ENCODE results near the gene PGAP3.

PGAP3 gene

GRCh38 chr17:39626171-39627046, 61.4 kb downstream of the PGAP3 start, which contains the start of gene PPP1R1B:
TSS of gene PPP1R1B (plus strand) at chr17:39626952. CDS start at chr17:39627393, 441 bp downstream.
- Mint-ChIP-seq H3K4me1 (peaks cover 35% of the 10 kb centered on the region), H3K4me3 (peak within 1 kb of the TSS; percentile 80 to 83 (median 81)), H3K27ac (peak within 1 kb of the TSS in 2 of 3 experiments; percentile 4 to 37), H3K27me3 (ENCODE audit: low read depth) (peaks cover 77% of the 10 kb centered on the region), H3K9me3 (no peaks in the 10 kb centered on the region), H3K36me3 (ENCODE audit: low read depth) (no peaks in the 10 kb centered on the region)
- TF ChIP-seq CTCF (IDR thresholded peaks at IDR 0.05; ENCODE audit: unreplicated experiment in 3 of 3): no peak

DNA sequence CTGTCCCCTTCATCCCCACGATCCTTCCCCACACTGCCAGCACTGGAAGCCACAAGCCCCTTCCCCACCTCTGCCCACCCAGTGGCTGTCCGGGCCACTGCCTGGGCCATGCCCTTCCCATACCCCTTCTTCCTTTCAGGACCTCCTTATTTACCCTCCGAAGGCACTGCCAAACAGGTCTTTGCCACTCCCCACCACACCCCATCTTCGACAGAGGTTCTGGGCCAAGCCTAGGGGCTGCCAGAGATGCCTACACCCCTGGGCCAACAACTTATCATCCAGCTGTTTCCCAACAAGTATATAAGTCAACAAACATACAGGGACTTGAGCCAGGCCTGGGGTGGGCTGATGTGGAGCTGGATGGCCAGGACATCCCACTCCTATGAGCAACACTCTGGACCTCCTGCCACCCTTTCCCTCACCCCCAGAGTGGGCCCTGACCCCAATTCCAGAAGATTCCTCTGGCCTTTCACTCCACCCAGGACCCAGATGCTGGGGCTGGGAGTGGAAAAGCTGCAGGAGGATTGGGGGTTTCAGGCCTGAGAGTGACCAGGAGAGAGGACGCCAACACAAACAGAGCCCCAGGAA, 62.6 kb downstream of the PGAP3 start:
- H3K4me1 Mint-ChIP-seq: peaks cover 30% of the 10 kb centered on the region
- peak overlapping the region in 2 of 3 experiments; percentile 4 to 43 for H3K27ac Mint-ChIP-seq
- no peak for TF ChIP-seq CTCF (IDR thresholded peaks at IDR 0.05; ENCODE audit: unreplicated experiment in 3 of 3)
- no peaks in the 10 kb centered on the region for H3K9me3 Mint-ChIP-seq
- peak overlapping the region; percentile 80 to 83 (median 81) for H3K4me3 Mint-ChIP-seq
- peaks cover 74% of the 10 kb centered on the region for H3K27me3 Mint-ChIP-seq (ENCODE audit: low read depth)
- no peaks in the 10 kb centered on the region for H3K36me3 Mint-ChIP-seq (ENCODE audit: low read depth)

DNA sequence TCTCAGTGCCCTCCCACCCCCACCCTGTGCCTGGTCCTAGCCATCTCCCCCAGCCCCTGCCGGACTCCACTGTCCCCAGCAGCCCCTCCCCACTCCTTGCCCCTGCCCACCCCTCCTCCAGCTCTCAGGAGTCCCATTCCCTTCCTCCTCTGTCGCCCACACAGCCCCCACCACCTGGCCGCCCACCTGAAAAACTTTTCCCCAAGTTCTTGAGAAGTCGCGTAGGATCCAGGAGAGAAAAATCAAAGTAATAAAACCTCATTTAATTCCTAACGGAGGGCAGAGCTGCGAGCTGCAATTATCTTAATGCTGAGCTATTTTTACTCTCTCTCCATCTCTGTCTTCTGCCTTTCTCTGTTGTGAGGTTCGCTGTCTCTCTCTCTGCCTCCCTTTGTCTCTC, 63.5 kb downstream of the PGAP3 start:
- peak overlapping the region in 1 of 3 experiments; percentile 12 for H3K4me3 Mint-ChIP-seq
- peak overlapping the region in 1 of 3 experiments; percentile 5 for H3K27ac Mint-ChIP-seq

GRCh38 chr17:39623356-39623950, 64.4 kb downstream of the PGAP3 start:
- H3K36me3 Mint-ChIP-seq (ENCODE audit: low read depth): no peaks in the 10 kb centered on the region
- peaks cover 79% of the 10 kb centered on the region for H3K27me3 Mint-ChIP-seq (ENCODE audit: low read depth)
- no peaks in the 10 kb centered on the region for H3K9me3 Mint-ChIP-seq
- TF ChIP-seq CTCF (IDR thresholded peaks at IDR 0.05; ENCODE audit: unreplicated experiment in 3 of 3): peak; percentile 84 to 89 (median 89)
- no peak overlapping the region for H3K27ac Mint-ChIP-seq
- no peak overlapping the region for H3K4me3 Mint-ChIP-seq
- H3K4me1 Mint-ChIP-seq: peaks cover 30% of the 10 kb centered on the region

More for the DNA sequence above, 63.5 kb downstream of the PGAP3 start:
- no peak for TF ChIP-seq CTCF (IDR thresholded peaks at IDR 0.05; ENCODE audit: unreplicated experiment in 3 of 3)
- H3K4me1 Mint-ChIP-seq: peaks cover 30% of the 10 kb centered on the region
- H3K9me3 Mint-ChIP-seq: no peaks in the 10 kb centered on the region
- peaks cover 79% of the 10 kb centered on the region for H3K27me3 Mint-ChIP-seq (ENCODE audit: low read depth)
- no peaks in the 10 kb centered on the region for H3K36me3 Mint-ChIP-seq (ENCODE audit: low read depth)

DNA sequence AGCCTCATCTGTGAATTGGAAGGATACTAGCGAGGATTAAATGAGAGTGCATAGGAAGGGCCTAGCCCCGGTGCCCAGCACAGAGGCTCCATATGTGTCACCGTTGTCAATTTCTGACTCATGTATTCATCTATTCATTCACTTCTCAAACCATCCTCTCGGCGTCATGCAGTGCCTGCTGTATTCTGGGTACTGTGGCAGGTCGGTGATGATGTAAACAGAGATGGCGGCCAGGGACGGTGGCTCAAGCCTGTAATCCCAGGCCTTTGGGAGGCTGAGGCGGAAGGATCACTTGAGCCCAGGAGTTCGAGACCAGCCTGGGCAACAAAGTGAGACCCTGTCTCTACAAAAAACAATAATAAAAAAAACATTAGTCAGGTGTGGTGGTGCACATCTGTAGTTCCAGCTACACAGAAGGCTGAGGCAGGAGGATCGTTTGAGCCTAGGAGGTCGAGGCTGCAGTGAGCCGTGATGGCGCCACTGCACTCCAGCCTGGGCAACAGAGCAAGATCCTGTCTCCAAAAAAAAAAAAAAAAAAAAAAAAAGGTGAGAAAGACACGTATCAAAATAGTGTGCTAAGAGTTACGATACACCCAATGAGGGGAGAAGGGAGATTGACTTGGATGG, 65.4 kb downstream of the PGAP3 start:
- Mint-ChIP-seq H3K27ac (no peak overlapping the region), H3K4me1 (peaks cover 25% of the 10 kb centered on the region), H3K4me3 (peak overlapping the region in 2 of 3 experiments; percentile 17 to 52), H3K27me3 (ENCODE audit: low read depth) (peaks cover 74% of the 10 kb centered on the region), H3K36me3 (ENCODE audit: low read depth) (no peaks in the 10 kb centered on the region), H3K9me3 (no peaks in the 10 kb centered on the region)
- no peak for TF ChIP-seq CTCF (IDR thresholded peaks at IDR 0.05; ENCODE audit: unreplicated experiment in 3 of 3)
